Measurements from ENCODE around the gene CBY1. TPM values are rescaled to one million over a fixed set of nuclear protein-coding genes. Genes with fewer than 3 reads are reported as not detected.

CBY1 gene
- total and polyA plus RNA-seq, 9 of the 15 experiments (the other 6 are each of a cell fraction or from before 2014, with no cell fraction given) = 5.7 to 19.7 (median 10.8) TPM

- no TSS peak for BruUV-seq (replicated peaks)
- Histone ChIP-seq H3K79me2 (ENCODE audit: control insufficient read depth, insufficient read depth, low read length) (peaks cover 25% of the 10 kb centered on the region), H3K9me1 (ENCODE audit: control insufficient read depth, insufficient read depth, low read length) (peaks cover 3% of the 10 kb centered on the region), H3K9me3 (replicated peaks; ENCODE audit: control insufficient read depth, insufficient read depth, low read depth, low read length) (no peaks in the 10 kb centered on the region), H3K36me3 (ENCODE audit: control insufficient read depth, insufficient read depth, low read length) (peaks cover 73% of the 10 kb centered on the region), H3K4me3 (no peak overlapping the region), H2AFZ (ENCODE audit: low read depth, low read length) (no peak overlapping the region), H4K20me1 (replicated peaks; ENCODE audit: control insufficient read depth, insufficient read depth, low read length) (no peaks in the 10 kb centered on the region), H3K9ac (ENCODE audit: insufficient read depth in 1 of 2, low read depth in 2 of 2, low read length in 2 of 2) (no peak overlapping the region), H3K4me2 (ENCODE audit: insufficient read depth, low read length) (no peak overlapping the region), H3K27ac (ENCODE audit: extremely low read depth, low read depth, low read length) (no peak overlapping the region), H3K27me3 (ENCODE audit: control insufficient read depth in 2 of 2, insufficient read depth in 2 of 2, low read length in 2 of 2) (no peaks in the 10 kb centered on the region), H3K4me1 (replicated peaks in 1 of 2; ENCODE audit: control insufficient read depth in 2 of 2, insufficient read depth in 2 of 2, low read length in 2 of 2) (peaks cover 9 to 12% of the 10 kb centered on the region in 2 experiments; a peak in 4 of 5 replicates)
- DNase-seq (ENCODE audit: extremely low read depth in 1 of 4, low spot score in 3 of 4) = no peak
- no CpG with 5 or more reads among the region's 1 CpG for WGBS (ENCODE audit: insufficient coverage, low coverage, missing lambda C conversion rate)
- ChIA-PET CTCF (ENCODE audit: low intra/inter-chr PET ratio) (no interaction called here), POLR2A (no interaction called here)
- intact Hi-C loops (cut with micrococcal nuclease) (no loop called here), in situ Hi-C loops (cut with MboI) (no loop called here)
- no peak for ATAC-seq
- no peak for TF ChIP-seq RBM34 (IDR thresholded peaks at IDR 0.05; ENCODE audit: borderline replicate concordance, insufficient read depth, low read length)
- TF ChIP-seq ZNF140 (CRISPR knock-in tag; IDR thresholded peaks at IDR 0.05) = no peak
- no peak for TF ChIP-seq CHCHD3 (CRISPR knock-in tag; IDR thresholded peaks at IDR 0.05)
- no peak for TF ChIP-seq HOXB6 (CRISPR knock-in tag; IDR thresholded peaks at IDR 0.05; ENCODE audit: borderline replicate concordance)
- TF ChIP-seq COPS2 (conservative IDR thresholded peaks at IDR 0.05) = no peak
- TF ChIP-seq JUND (IDR thresholded peaks at IDR 0.05; ENCODE audit: borderline replicate concordance, low read depth, low read length) = no peak
- TF ChIP-seq JUND (tag; IDR thresholded peaks at IDR 0.05; ENCODE audit: borderline replicate concordance, low read depth, low read length) = no peak
- TF ChIP-seq ZNF408 (CRISPR knock-in tag; IDR thresholded peaks at IDR 0.05; ENCODE audit: low read depth) = no peak
- TF ChIP-seq TEAD2 (tag; IDR thresholded peaks at IDR 0.05) = no peak
- TF ChIP-seq ZNF584 (CRISPR knock-in tag; IDR thresholded peaks at IDR 0.05; ENCODE audit: low read depth) = no peak
- no peak for TF ChIP-seq ZNF445 (CRISPR knock-in tag; IDR thresholded peaks at IDR 0.05; ENCODE audit: low read depth)
- FAIRE-seq = no peak
Observed at GRCh38 chr22:38689651-38690050, 33.2 kb downstream of the CBY1 start.
